ENCODE data around the gene PLEKHH1. TPM values are rescaled to one million over a fixed set of nuclear protein-coding genes. Genes with fewer than 3 reads are reported as not detected.

The PLEKHH1 gene
- total and polyA plus RNA-seq, 9 of the 15 experiments (the other 6 are each of a cell fraction or from before 2014, with no cell fraction given): 0.76 to 5.9 (median 2.9) TPM

- Histone ChIP-seq H3K4me1 (replicated peaks in 1 of 2; ENCODE audit: control insufficient read depth in 2 of 2, insufficient read depth in 2 of 2, low read length in 2 of 2) (peaks cover 11 to 12% of the 10 kb centered on the region in 2 experiments; a peak in 4 of 5 replicates), H3K9me3 (replicated peaks; ENCODE audit: control insufficient read depth, insufficient read depth, low read depth, low read length) (0 out of 2 replicates have a peak, but pooled peaks cover 5% of the 10 kb centered on the region), H3K4me3 (peak within 1 kb of the TSS; percentile 93), H3K79me2 (ENCODE audit: control insufficient read depth, insufficient read depth, low read length) (peaks cover 38% of the 10 kb centered on the region), H3K36me3 (ENCODE audit: control insufficient read depth, insufficient read depth, low read length) (peaks cover 16% of the 10 kb centered on the region; the same call in 1 of the 3 replicates), H3K27ac (ENCODE audit: extremely low read depth, low read depth, low read length) (peak within 1 kb of the TSS; percentile 87), H3K27me3 (ENCODE audit: control insufficient read depth in 2 of 2, insufficient read depth in 2 of 2, low read length in 2 of 2) (no peaks in the 10 kb centered on the region), H3K9me1 (ENCODE audit: control insufficient read depth, insufficient read depth, low read length) (no peaks in the 10 kb centered on the region), H3K4me2 (ENCODE audit: insufficient read depth, low read length) (peak within 1 kb of the TSS; percentile 88), H3K9ac (ENCODE audit: insufficient read depth in 1 of 2, low read depth in 2 of 2, low read length in 2 of 2) (peak within 1 kb of the TSS; percentile 78 to 96), H4K20me1 (replicated peaks; ENCODE audit: control insufficient read depth, insufficient read depth, low read length) (no peaks in the 10 kb centered on the region), H2AFZ (ENCODE audit: low read depth, low read length) (peak within 1 kb of the TSS; percentile 95)
- CTCF ChIA-PET (ENCODE audit: low intra/inter-chr PET ratio): interaction anchor here (0.8 kb wide), 1 partner anchor 104 kb away, joined by 3 read pairs; no protein-coding TSS in a partner anchor
- POLR2A ChIA-PET: interaction anchor here (0.6 to 2.0 kb wide), 10 partner anchors 9 to 88 kb away, joined by 3 to 10 read pairs (median 3); no protein-coding TSS in a partner anchor
- intact Hi-C loops (cut with micrococcal nuclease): no loop called here
- peak; percentile 76 for FAIRE-seq
- in situ Hi-C loops (cut with MboI): no loop called here
- no TSS peak for BruUV-seq (replicated peaks)
- ATAC-seq: peak; percentile 98
- WGBS (ENCODE audit: insufficient coverage, low coverage, missing lambda C conversion rate): 4% methylated on average over 45 of the region's 77 CpGs
- peak; percentile 89 to 92 (median 90) for DNase-seq (ENCODE audit: extremely low read depth in 1 of 4, low spot score in 3 of 4)
- TF ChIP-seq SRSF3 (IDR thresholded peaks at IDR 0.05; ENCODE audit: insufficient read depth, low read length) (no peak), CCNT2 (IDR thresholded peaks at IDR 0.05; ENCODE audit: borderline replicate concordance, extremely low read depth, insufficient read length, low read depth, low read length) (peak; percentile 56), FOXK1 (CRISPR knock-in tag; IDR thresholded peaks at IDR 0.05; ENCODE audit: borderline replicate concordance) (no peak), CBX2 (IDR thresholded peaks at IDR 0.05; ENCODE audit: insufficient read depth, low read length, poor library complexity, severe bottlenecking) (no peak), CHCHD3 (CRISPR knock-in tag; IDR thresholded peaks at IDR 0.05) (no peak), ZNF586 (CRISPR knock-in tag; conservative IDR thresholded peaks at IDR 0.05) (no peak), TAF15 (IDR thresholded peaks at IDR 0.05; ENCODE audit: low read depth, low read length) (no peak), MXI1 (IDR thresholded peaks at IDR 0.05; ENCODE audit: low read depth, low read length) (no peak), POLR2G (IDR thresholded peaks at IDR 0.05; ENCODE audit: low read depth, low read length) (peak; percentile 92), ZNF316 (IDR thresholded peaks at IDR 0.05) (no peak), GABPA (tag; conservative IDR thresholded peaks at IDR 0.05; ENCODE audit: low read depth) (peak; percentile 82), SUPT5H (IDR thresholded peaks at IDR 0.05) (peak; percentile 58; the same call in 1 of the 2 replicates), HSF4 (CRISPR knock-in tag; IDR thresholded peaks at IDR 0.05; ENCODE audit: borderline replicate concordance) (no peak), ZBTB17 (CRISPR knock-in tag; IDR thresholded peaks at IDR 0.05) (peak; percentile 26; the same call in 1 of the 2 replicates), SMAD2 (IDR thresholded peaks at IDR 0.05; ENCODE audit: low read depth, low read length) (no peak), HIVEP1 (CRISPR knock-in tag; IDR thresholded peaks at IDR 0.05) (no peak), FOXA1 (IDR thresholded peaks at IDR 0.05; ENCODE audit: borderline replicate concordance) (no peak), CAMTA2 (CRISPR knock-in tag; conservative IDR thresholded peaks at IDR 0.05) (no peak)
- TF ChIP-seq, protein P1, sequence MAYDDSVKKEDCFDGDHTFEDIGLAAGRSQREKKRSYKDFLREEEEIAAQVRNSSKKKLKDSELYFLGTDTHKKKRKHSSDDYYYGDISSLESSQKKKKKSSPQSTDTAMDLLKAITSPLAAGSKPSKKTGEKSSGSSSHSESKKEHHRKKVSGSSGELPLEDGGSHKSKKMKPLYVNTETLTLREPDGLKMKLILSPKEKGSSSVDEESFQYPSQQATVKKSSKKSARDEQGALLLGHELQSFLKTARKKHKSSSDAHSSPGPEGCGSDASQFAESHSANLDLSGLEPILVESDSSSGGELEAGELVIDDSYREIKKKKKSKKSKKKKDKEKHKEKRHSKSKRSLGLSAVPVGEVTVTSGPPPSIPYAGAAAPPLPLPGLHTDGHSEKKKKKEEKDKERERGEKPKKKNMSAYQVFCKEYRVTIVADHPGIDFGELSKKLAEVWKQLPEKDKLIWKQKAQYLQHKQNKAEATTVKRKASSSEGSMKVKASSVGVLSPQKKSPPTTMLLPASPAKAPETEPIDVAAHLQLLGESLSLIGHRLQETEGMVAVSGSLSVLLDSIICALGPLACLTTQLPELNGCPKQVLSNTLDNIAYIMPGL (CRISPR knock-in tag; IDR thresholded peaks at IDR 0.05): no peak
Measured at GRCh38 chr14:67599698-67600561, 66.8 kb downstream of the PLEKHH1 start, which contains the start of gene PIGH. Gene PIGH (minus strand): TSS chr14:67600268. CDS start chr14:67600203, 65 bp downstream.

Data from K562 (cell line).